NCI-H187 treated with DMSO at 0.1 percent for 48 hours (cell line): ENCODE measurements around the gene SENP7.
"Not testable (repeated sequence)": the region's sequence is repeated elsewhere in the genome, so short reads cannot be mapped to it uniquely, and the experiment has no call there.

Experiments
- DNase-seq: peaks from one replicate; lab custom pipeline; 2025; lab: John Stamatoyannopoulos, UW

The SENP7 gene

DNA sequence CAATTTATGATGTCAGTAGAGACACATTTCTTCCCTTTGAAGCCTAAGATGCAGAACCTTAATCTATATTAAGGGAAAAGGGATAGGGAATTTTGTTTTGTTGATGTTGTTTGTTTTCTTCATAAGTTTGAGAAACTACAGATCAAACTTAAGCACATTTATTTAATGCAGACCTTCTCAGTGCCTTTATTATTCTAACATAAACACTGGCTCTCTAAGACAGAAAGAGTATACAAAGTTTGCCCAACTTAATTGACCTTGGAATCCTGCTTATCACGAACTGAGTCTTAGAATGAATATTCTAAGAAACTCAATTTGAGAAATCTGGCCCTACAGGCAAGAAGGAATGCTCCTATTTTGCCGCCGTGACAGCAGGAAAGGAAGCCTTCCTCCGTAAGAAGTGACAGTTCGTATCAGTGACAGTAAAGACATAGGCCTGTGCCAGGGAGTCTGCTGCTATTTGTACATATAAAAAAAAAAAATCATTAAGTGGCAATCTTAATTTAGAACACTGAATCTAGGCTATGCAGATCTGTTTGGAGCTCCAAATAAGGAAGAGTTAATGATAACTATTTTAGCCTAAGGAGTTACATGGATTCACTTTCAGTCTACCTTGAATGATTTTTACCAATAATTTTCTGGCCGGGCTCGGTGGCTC is 183.9 kb downstream of the SENP7 start:
- DNase-seq: no peak

DNA sequence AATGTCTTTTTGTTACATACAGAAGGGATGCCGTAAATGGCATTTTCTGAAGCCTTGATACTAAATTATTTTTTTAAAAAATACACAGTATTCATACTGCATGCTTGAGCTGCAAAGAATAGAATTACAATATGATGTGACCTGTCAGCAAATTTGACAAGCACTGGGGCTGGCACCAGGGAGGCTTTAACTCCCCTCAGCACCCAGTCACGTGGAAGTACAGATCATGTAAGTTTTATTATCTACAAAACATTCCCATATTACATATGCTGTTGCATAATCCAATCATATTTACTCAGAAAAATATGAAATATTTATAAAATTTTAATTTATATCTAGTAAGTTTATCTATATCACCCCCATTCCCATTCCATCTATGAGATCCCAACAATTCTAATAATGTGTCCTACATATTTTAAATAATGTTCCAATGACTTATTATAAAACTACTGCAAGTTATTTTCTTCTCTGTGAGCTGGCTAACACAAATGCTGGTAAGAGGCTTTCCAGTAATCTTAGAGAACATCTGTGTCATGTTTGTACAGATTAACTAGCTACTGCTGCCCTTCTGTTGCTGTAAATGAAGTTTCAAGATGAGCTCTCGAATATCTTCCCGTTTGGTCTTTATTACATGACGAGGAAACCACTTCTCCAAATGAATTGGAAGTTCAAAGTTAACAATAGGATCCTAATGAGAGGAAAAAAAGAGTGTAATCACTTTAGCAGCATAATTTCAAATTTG is 187.4 kb downstream of the SENP7 start:
- DNase-seq: no peak

DNA sequence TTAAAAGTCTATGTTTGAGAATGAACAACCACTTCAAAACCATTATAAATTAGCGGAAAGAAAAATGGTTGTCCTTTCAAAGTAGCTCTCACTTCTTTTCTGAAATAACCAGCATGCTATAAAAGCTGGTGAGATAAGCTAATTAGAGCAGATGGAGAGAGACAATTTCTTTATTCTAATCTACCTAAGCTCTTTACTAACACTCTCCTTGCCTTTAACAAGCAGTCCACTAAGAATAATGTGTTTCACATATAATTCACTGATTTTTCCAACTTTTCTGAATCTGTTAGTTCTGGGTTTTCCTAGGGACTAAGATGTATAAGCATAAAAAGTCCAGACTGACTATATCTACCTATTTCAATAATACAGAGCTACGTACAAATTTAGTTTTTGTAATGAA is 192.5 kb downstream of the SENP7 start, which contains the start of gene IMPG2:
Gene IMPG2 (minus strand): TSS at position 101 of the 400 bp plus-strand sequence. CDS start 203 bp downstream, outside the sequence.
- DNase-seq: no peak

DNA sequence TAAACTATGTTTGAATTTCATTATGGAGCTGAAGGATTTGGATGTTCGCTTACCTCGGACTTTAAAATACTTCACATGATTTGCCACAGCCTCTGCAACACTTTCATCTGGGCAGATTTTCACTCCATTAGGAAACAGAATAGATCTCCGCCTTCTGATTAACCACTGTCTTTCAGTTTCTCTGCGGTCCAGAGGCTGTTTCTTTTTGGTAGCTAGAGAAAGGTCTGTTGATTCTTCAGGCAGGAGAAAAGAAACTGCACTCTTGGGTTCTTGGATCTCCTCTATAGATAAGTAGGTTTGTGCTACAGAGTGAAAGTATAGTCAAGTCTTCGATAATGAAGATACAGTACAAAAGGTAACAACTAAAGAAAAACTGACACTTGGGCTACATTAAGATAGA is 193.5 kb downstream of the SENP7 start:
- no peak for DNase-seq

DNA sequence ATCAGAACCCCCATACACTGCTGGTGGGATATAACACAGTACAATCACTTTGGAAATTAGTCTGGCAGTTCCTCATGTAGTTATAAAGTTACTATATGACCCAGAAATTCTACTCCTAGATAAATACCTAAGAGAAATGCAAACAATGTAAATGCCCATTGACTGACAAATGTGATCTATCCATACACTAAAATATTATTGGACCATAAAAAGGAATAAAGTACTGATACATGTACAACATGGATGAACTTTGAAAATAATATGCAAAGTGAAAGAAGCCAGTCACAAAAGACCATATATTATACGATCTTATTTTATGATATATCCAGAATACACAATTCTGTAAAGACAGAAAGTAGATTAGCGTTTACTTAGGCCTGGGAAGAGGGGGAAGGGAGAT is 200.5 kb downstream of the SENP7 start:
- no peak for DNase-seq

DNA sequence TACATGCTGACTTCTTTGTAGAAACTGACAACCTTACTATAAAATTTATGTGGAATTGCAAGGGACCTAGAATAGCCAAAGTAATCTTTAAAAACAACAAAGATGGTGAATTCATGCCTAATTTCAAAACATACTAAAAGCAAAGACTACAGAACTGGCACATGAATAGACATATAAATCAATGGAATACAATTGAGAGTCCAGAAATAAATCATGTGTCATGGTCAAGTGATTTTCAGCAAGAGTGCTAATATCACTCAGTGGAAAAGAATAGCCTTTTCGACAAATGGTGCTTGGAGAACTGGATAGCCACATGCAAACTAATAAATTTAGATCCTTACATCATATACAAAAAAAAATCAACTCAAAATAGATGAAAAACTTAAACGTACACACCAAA is 201.3 kb downstream of the SENP7 start:
- DNase-seq: no peak

DNA sequence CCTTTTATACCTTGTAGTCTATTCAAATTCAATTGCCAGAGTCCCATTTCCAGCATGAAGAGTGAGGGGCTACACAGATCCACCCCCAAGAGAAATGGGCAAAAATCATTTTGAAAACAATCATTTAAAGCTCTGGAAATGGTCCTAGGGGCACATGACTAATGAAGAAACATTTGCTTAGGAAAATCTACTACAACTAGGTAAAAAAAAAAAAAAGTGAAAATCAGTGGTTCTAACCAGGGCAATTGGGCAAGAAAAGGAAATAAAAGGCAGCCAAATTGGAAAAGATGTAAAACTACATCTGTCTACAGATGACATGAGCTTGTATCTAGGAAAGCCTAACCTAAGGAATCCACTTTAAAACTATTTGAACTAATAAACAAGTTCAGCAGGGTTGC is 202.0 kb downstream of the SENP7 start:
- DNase-seq: no peak

DNA sequence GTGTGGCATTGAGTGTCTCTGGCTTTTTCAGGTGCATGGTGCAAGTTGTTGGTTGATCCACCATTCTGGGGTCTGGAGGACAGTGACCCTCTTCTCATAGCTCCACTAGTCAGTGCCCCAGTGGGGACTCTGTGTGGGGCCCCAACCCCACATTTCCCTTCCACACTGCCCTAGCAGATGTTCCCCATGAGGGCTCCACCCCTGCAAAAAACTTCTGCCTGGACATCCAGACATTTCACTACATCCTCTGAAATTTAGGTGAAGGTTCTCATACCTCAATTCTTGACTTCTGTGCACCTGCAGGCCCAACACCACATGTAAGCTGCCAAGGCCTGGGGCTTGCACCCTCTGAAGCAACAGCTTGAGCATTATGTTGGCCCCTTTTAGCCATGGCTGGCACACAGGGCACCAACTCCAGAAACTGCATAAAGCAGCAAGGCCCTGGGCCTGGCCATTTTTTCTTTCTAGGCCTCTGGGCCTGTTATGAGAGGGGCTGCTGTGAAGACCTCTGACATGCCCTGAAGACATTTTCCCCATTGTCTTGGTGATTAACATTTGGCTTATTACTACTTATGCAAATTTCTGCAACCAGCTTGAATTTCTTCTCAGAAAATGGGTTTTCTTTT is 204.8 kb downstream of the SENP7 start:
- not testable (repeated sequence) for DNase-seq

DNA sequence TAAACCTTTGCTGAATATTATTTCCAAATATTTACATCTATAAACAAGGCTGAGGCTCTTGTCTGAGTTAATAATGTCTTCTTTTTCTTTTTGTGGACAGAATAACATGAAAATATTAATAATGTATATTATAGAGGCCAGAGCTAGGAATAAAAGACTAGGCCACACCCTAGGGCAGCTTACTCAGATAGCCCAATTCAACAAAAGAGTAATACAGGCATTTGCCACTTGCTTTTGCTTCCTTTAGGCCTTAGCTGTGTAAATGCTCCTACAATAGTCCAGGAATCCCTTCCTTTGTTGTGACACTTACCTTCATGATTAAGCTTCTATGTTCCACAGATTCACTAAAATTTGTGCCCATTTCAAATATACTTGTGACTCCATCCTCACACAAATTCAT is 209.2 kb downstream of the SENP7 start:
- DNase-seq: no peak

DNA sequence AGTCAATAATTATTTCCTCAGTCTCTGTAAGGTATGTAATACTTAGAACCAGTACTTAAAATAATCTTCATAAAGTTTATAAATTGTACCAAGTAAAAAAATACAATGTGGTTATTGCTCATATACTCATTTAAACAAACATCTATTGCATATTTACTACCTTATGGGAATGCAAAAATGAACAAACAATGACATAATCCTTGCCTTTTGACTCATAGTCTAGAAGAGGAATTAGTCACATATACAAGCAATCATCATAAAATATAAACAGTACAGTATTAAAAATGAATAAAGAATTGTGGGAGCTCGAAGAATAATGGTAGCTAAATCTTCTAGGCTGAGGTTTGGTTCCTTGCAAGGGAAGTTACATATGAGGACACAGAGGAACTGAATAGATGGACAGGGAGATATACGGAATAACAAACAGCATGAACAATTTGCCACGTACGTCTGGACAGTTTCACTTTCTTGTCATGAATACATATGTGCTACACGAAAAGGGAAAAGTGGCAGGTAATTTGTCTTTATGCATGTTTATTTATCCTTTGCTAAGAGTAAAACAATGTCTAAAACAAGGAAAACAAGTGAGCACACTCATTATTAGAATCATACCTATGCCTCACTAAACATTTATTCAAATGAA is 209.8 kb downstream of the SENP7 start:
- DNase-seq: no peak

DNA sequence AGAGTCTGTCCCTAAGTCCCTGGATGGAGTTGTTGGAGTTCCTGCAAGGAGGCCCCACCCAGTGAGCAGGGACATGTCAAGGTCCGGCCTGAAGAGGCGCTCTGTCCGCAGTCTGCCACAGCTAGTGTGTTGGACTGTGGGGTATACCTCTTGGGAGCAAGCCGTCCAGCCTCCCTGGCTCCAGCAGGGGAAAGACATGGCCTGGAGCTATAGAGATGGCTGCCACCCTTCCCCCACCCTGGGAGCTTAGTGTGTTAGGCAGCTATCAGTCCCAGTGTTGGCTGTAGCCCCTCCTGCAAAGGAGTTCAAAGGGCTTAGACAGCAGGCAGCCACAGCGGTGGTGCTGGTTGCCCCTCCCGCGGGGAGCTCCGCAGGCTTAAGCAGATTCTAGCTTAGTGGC is 212.9 kb downstream of the SENP7 start:
- no peak for DNase-seq

DNA sequence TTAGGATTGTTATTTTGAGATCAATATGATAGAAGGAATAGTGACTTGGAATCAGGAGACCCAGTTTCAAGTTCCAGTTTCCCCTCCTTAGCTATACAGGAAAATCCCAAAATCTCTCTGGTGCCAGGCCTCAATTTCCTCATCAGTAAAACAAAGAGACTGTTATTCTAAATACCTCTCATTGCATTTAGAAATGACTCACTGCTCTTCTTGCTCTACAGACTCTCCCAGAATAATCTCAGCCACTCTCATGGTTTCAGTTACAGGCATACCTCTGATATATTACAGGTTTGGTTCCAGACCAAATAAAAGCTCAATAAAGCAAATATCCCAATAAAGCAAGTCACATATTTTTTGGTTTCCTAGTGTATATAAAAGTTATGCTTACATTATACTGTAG is 221.0 kb downstream of the SENP7 start:
- DNase-seq: no peak

DNA sequence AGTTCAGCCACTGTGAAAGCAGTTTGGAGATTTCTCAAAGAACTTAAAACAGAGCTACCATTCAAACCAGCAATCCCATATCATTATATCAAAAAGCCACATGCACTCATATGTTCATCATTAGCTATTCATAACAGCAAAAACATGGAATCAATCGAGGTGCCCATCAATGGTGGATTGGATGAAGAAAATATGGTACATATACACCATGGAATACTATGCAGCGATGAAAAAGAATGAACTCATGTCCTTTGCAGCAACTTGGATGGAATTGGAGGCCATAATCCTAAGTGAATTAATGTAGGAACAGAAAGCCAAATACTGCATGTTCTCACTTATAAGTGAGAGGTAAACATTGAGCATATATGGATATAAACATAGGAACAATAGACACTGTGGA is 224.7 kb downstream of the SENP7 start:
- no peak for DNase-seq

DNA sequence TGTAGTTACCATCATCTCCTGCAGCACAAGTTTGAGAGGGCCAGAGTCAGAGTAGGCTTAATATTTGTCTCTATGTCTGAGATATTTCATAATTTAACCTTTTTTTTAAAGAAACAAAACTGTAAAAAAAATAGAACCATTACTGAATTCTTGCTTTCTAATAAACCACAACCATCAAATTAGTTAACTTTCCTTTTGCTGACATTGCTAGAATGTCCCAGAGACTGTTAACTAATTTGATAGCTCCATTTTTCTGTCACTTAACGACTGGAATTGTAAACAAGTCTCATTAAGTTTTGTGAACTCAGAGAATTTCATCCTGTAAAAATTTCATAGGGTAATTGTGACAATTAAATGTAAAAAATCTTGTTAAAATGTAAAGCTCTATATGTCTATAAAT is 228.3 kb downstream of the SENP7 start:
- no peak for DNase-seq

DNA sequence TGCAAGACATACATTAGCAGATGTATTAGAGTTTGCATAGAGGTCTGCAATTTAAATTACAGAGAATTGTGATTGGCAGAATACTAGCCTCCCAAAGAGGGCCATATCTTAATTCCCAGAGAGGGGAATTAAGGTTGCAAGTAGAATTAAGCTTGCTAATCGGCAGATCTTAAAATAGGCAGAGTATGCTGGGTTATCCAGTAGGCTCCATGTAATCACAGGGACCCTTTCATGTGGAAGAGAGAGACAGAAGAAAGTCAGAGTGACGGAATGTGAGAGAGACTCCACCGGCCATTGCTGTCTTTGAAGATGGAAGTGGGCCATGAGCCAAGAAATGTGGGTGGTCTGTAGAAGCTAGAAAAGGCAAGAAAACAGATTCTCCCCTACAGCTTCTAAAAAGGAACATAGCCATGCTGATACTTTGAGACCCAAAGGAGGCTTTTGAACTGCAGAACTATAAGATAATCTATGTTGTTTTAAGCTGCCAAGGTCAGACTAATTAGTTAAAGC is 231.4 kb downstream of the SENP7 start:
- DNase-seq: no peak

DNA sequence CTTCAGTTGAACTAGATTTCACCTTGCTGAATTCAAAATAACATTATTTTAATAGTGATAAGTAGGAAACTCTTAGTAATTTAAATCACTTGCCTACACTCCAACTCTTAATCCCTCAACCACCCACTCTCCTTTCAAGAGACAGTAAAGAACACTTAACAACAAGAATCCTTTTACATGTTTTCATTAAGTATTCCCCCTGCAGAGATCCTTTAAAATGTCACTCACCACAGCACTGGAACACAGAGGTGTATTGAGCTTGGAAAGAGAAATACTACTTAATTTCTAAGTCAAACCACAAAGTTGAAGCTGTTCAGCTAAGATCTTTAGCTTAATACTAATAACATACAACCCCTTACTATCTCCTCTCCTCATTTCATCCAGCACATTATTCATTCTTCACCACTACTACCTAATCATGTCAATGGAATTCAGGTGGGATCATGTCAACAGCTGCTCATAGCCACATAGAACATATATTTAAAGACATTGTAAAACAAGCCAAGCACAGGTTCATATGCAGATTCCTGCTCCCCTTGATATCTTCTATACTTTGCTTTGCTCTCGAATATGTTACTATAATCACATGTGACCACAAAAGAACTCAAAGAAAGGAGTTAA is 233.1 kb downstream of the SENP7 start:
- no peak for DNase-seq

DNA sequence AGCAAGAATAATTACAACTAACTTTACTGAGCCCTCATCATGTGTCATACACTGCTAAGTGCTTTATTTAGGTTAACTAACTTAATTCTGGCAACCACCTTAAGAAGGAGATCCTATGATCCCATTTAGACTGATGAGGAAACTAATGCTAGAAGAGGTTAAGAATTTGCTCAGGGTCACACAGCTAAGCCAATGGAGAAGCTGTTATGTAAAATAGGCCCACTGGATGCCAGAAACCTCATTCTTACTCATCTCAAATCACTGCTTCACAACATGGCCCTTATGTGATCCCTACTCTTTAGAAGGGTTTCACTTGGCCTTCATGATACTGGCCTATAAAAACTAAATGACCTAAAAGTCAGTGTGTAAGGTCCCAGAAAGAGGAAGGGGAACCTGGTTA is 233.8 kb downstream of the SENP7 start:
- no peak for DNase-seq

DNA sequence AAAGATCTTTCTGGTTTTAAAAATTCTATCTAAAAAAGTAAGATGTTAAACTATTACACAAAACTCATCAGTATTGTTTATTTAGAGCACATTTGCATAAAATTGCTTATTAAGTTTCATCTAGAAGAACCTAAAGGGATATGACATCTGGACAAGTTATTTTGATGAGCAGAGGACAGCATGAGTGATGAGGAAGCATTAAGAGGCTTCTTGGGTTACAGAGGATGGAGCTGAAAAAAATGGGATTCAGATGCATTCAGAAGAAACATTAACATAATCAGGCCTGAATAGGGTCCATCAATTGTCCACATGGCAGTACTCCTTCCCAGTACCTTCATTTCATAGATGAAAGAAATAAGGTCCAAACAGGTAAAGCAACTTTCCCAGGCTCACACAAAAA is 234.3 kb downstream of the SENP7 start:
- no peak for DNase-seq
